ENCODE results near the gene ST3GAL3.

GRCh38 chr1:43933386-43934100 lies 226.2 kb downstream of the ST3GAL3 start, which contains the start of gene ARTN:
- no peak for TF ChIP-seq CTCF (IDR thresholded peaks at IDR 0.05 in 2 of 3, conservative IDR thresholded peaks at IDR 0.05 in 1 of 3; ENCODE audit: control insufficient read depth in 2 of 3, extremely low read depth in 1 of 3, insufficient read depth in 1 of 3, low read depth in 3 of 3, low read length in 3 of 3)
- no peak for TF ChIP-seq POU2F2 (IDR thresholded peaks at IDR 0.05; ENCODE audit: borderline replicate concordance, low read depth, low read length)
- no peak for TF ChIP-seq E4F1 (IDR thresholded peaks at IDR 0.05; ENCODE audit: borderline replicate concordance, partially characterized antibody)
- TF ChIP-seq SP1 (IDR thresholded peaks at IDR 0.05; ENCODE audit: low read depth, low read length): no peak

Data from GM12878 (cell line).